Peyer's patch (tissue), 4 donors: ENCODE data around the gene FADD.

Experiments used
- POLR2A ChIP-seq, 2 donors: fragments of 450-650 bp; IDR thresholded peaks; one replicate each; pipeline ENCODE4 v1.5.1; 2017; ENCODE audit warnings: antibody characterized with exemption in 2 of 2, mild to moderate bottlenecking in 2 of 2, moderate library complexity in 2 of 2
- TF ChIP-seq, protein P1 (sequence below), 6 experiments: fragments of 450-650 bp in 4 of 6; fragments of 200-600 bp in 2 of 6; sonication (generic) in 1 of 6; IDR thresholded peaks; one replicate each; pipeline ENCODE4 v1.5.1; 2017 to 2019; ENCODE audit warnings: antibody characterized with exemption in 6 of 6, mild to moderate bottlenecking in 3 of 6, moderate library complexity in 1 of 6

DNA sequence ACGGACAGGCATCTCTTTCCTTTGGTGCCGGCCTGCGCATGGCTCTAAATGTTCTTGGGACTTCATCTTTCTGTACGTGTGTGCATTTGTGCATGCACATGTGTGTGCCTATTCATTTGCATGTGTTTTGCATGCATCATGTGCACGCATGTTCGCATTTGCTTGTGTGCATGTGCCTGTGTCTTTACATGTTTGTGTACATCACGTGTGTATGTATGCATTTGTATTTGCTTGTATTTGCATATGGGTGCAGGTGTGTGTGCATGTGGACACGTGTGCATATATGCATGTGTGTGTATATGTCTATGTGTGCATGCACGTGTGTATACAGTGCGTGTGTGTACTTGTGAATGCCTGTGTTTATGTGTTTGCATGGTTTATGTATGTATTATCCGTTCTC lies 13.5 kb upstream of the FADD start:
- TF ChIP-seq, protein P1, sequence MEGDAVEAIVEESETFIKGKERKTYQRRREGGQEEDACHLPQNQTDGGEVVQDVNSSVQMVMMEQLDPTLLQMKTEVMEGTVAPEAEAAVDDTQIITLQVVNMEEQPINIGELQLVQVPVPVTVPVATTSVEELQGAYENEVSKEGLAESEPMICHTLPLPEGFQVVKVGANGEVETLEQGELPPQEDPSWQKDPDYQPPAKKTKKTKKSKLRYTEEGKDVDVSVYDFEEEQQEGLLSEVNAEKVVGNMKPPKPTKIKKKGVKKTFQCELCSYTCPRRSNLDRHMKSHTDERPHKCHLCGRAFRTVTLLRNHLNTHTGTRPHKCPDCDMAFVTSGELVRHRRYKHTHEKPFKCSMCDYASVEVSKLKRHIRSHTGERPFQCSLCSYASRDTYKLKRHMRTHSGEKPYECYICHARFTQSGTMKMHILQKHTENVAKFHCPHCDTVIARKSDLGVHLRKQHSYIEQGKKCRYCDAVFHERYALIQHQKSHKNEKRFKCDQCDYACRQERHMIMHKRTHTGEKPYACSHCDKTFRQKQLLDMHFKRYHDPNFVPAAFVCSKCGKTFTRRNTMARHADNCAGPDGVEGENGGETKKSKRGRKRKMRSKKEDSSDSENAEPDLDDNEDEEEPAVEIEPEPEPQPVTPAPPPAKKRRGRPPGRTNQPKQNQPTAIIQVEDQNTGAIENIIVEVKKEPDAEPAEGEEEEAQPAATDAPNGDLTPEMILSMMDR (IDR thresholded peaks at IDR 0.05): no peak
- TF ChIP-seq POLR2A (IDR thresholded peaks at IDR 0.05): no peak
